ENCODE measurements around the gene KCNK18.

KCNK18 gene

DNA sequence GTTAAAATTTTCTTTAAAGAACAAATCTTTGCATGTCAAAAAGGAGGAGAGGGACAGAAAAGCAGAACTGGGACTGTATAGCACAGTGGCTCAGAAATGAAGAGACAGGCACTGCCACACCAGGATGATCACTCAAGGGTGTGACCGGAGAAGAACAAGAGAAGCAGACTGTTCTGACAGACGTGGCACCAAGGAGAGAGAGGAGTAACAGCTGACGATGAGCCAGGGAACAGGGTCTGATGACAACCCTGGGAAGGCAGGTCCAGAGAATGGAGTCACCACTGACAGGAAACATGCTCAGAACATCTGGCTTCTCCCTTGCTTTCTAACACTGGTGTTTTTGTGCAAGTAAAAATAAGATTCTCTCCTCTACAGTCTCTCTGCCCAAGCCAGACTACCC is 44.6 kb upstream of the KCNK18 start (continued):
- TF ChIP-seq, protein P1, sequence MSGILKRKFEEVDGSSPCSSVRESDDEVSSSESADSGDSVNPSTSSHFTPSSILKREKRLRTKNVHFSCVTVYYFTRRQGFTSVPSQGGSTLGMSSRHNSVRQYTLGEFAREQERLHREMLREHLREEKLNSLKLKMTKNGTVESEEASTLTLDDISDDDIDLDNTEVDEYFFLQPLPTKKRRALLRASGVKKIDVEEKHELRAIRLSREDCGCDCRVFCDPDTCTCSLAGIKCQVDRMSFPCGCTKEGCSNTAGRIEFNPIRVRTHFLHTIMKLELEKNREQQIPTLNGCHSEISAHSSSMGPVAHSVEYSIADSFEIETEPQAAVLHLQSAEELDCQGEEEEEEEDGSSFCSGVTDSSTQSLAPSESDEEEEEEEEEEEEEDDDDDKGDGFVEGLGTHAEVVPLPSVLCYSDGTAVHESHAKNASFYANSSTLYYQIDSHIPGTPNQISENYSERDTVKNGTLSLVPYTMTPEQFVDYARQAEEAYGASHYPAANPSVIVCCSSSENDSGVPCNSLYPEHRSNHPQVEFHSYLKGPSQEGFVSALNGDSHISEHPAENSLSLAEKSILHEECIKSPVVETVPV (CRISPR knock-in tag; IDR thresholded peaks at IDR 0.05) = no peak
- TF ChIP-seq TCF4 (CRISPR knock-in tag; IDR thresholded peaks at IDR 0.05; ENCODE audit: borderline replicate concordance) (no peak), ZFP3 (CRISPR knock-in tag; IDR thresholded peaks at IDR 0.05) (no peak)

DNA sequence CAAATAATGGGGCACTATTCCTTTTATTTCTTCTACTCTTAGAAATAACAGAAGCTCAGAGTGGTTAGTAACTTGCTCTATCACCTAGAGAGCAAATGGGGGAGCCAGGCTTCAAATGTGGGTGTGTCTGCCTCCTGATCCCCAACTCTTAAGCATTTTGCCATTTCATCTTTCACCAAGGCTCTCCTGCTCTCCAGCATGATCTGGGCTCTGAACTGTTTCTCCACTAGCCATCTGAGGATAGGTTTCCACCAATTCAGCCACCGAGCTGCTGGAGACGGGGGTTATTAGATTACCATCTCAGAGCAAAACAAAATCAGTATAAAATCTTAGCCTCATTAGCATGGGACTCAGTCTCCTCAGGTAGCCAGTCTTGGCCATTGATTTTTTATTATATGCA is 39.0 kb upstream of the KCNK18 start:
- TF ChIP-seq TOX (CRISPR knock-in tag; IDR thresholded peaks at IDR 0.05; ENCODE audit: borderline replicate concordance) = no peak
- TF ChIP-seq OSR1 (CRISPR knock-in tag; IDR thresholded peaks at IDR 0.05) = no peak
- TF ChIP-seq, protein P1 (CRISPR knock-in tag; IDR thresholded peaks at IDR 0.05) = no peak
- TF ChIP-seq ZC3H10 (CRISPR knock-in tag; IDR thresholded peaks at IDR 0.05) = no peak
- TF ChIP-seq PPARA (CRISPR knock-in tag; IDR thresholded peaks at IDR 0.05; ENCODE audit: borderline replicate concordance) = no peak
- no peak for TF ChIP-seq ZNF8 (CRISPR knock-in tag; IDR thresholded peaks at IDR 0.05)
- TF ChIP-seq ARNTL (CRISPR knock-in tag; IDR thresholded peaks at IDR 0.05; ENCODE audit: borderline replicate concordance, low read depth) = no peak
- no peak for TF ChIP-seq RARB (CRISPR knock-in tag; IDR thresholded peaks at IDR 0.05)
- no peak for TF ChIP-seq TCF4 (CRISPR knock-in tag; IDR thresholded peaks at IDR 0.05; ENCODE audit: borderline replicate concordance)
- no peak for TF ChIP-seq GLIS3 (CRISPR knock-in tag; IDR thresholded peaks at IDR 0.05)
- no peak for TF ChIP-seq ZFP30 (CRISPR knock-in tag; IDR thresholded peaks at IDR 0.05)
- no peak for TF ChIP-seq ZFP3 (CRISPR knock-in tag; IDR thresholded peaks at IDR 0.05)
- no peak for TF ChIP-seq ESRRG (CRISPR knock-in tag; IDR thresholded peaks at IDR 0.05)
- no peak for TF ChIP-seq CSDC2 (CRISPR knock-in tag; IDR thresholded peaks at IDR 0.05)
- TF ChIP-seq ZNF70 (CRISPR knock-in tag; IDR thresholded peaks at IDR 0.05) = no peak
- no peak for ATAC-seq

DNA sequence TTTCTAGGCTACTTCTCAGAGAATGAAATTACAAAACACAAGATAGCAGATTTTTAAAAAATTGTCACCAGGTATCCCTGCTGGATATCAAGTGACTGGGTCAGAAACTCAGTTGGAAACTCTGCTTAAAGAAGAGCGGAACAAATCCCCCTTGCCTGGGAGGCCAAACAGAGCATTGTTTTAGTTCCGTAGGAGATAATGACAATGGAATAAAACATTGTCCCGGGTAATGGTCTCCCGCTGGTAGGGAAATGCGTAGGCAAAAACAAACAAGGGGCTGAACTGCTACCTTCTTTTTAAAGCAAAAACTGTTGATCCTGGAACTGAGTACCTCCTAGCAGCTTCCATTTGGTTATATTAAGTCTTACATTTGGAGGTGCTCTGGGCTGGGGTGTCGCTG is 37.9 kb upstream of the KCNK18 start:
- TF ChIP-seq CSDC2 (CRISPR knock-in tag; IDR thresholded peaks at IDR 0.05) = no peak
- no peak for TF ChIP-seq SNAI2 (CRISPR knock-in tag; IDR thresholded peaks at IDR 0.05)
- no peak for TF ChIP-seq ZNF8 (CRISPR knock-in tag; IDR thresholded peaks at IDR 0.05)
- TF ChIP-seq, protein P2, sequence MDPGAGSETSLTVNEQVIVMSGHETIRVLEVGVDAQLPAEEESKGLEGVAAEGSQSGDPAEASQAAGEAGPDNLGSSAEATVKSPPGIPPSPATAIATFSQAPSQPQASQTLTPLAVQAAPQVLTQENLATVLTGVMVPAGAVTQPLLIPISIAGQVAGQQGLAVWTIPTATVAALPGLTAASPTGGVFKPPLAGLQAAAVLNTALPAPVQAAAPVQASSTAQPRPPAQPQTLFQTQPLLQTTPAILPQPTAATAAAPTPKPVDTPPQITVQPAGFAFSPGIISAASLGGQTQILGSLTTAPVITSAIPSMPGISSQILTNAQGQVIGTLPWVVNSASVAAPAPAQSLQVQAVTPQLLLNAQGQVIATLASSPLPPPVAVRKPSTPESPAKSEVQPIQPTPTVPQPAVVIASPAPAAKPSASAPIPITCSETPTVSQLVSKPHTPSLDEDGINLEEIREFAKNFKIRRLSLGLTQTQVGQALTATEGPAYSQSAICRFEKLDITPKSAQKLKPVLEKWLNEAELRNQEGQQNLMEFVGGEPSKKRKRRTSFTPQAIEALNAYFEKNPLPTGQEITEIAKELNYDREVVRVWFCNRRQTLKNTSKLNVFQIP (CRISPR knock-in tag; IDR thresholded peaks at IDR 0.05; ENCODE audit: borderline replicate concordance, low read depth) = no peak
- TF ChIP-seq, protein P3, sequence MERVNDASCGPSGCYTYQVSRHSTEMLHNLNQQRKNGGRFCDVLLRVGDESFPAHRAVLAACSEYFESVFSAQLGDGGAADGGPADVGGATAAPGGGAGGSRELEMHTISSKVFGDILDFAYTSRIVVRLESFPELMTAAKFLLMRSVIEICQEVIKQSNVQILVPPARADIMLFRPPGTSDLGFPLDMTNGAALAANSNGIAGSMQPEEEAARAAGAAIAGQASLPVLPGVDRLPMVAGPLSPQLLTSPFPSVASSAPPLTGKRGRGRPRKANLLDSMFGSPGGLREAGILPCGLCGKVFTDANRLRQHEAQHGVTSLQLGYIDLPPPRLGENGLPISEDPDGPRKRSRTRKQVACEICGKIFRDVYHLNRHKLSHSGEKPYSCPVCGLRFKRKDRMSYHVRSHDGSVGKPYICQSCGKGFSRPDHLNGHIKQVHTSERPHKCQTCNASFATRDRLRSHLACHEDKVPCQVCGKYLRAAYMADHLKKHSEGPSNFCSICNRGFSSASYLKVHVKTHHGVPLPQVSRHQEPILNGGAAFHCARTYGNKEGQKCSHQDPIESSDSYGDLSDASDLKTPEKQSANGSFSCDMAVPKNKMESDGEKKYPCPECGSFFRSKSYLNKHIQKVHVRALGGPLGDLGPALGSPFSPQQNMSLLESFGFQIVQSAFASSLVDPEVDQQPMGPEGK (CRISPR knock-in tag; IDR thresholded peaks at IDR 0.05; ENCODE audit: borderline replicate concordance) = no peak
- TF ChIP-seq ISL1 (CRISPR knock-in tag; IDR thresholded peaks at IDR 0.05) = no peak
- TF ChIP-seq ZFP3 (CRISPR knock-in tag; IDR thresholded peaks at IDR 0.05) = no peak
- TF ChIP-seq ZNF565 (CRISPR knock-in tag; conservative IDR thresholded peaks at IDR 0.05; ENCODE audit: low read depth) = no peak
- no peak for TF ChIP-seq PPARA (CRISPR knock-in tag; IDR thresholded peaks at IDR 0.05; ENCODE audit: borderline replicate concordance)
- no peak for TF ChIP-seq ZC3H10 (CRISPR knock-in tag; IDR thresholded peaks at IDR 0.05)
- no peak for TF ChIP-seq ARNTL (CRISPR knock-in tag; IDR thresholded peaks at IDR 0.05; ENCODE audit: borderline replicate concordance, low read depth)
- TF ChIP-seq ESRRG (CRISPR knock-in tag; IDR thresholded peaks at IDR 0.05) = no peak
- TF ChIP-seq, protein P4, sequence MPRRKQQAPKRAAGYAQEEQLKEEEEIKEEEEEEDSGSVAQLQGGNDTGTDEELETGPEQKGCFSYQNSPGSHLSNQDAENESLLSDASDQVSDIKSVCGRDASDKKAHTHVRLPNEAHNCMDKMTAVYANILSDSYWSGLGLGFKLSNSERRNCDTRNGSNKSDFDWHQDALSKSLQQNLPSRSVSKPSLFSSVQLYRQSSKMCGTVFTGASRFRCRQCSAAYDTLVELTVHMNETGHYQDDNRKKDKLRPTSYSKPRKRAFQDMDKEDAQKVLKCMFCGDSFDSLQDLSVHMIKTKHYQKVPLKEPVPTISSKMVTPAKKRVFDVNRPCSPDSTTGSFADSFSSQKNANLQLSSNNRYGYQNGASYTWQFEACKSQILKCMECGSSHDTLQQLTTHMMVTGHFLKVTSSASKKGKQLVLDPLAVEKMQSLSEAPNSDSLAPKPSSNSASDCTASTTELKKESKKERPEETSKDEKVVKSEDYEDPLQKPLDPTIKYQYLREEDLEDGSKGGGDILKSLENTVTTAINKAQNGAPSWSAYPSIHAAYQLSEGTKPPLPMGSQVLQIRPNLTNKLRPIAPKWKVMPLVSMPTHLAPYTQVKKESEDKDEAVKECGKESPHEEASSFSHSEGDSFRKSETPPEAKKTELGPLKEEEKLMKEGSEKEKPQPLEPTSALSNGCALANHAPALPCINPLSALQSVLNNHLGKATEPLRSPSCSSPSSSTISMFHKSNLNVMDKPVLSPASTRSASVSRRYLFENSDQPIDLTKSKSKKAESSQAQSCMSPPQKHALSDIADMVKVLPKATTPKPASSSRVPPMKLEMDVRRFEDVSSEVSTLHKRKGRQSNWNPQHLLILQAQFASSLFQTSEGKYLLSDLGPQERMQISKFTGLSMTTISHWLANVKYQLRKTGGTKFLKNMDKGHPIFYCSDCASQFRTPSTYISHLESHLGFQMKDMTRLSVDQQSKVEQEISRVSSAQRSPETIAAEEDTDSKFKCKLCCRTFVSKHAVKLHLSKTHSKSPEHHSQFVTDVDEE (CRISPR knock-in tag; IDR thresholded peaks at IDR 0.05) = no peak
- TF ChIP-seq ZFP30 (CRISPR knock-in tag; IDR thresholded peaks at IDR 0.05) = no peak
- TF ChIP-seq TCF4 (CRISPR knock-in tag; IDR thresholded peaks at IDR 0.05; ENCODE audit: borderline replicate concordance) = no peak
- no peak for TF ChIP-seq GLIS3 (CRISPR knock-in tag; IDR thresholded peaks at IDR 0.05)
- TF ChIP-seq, protein P5, sequence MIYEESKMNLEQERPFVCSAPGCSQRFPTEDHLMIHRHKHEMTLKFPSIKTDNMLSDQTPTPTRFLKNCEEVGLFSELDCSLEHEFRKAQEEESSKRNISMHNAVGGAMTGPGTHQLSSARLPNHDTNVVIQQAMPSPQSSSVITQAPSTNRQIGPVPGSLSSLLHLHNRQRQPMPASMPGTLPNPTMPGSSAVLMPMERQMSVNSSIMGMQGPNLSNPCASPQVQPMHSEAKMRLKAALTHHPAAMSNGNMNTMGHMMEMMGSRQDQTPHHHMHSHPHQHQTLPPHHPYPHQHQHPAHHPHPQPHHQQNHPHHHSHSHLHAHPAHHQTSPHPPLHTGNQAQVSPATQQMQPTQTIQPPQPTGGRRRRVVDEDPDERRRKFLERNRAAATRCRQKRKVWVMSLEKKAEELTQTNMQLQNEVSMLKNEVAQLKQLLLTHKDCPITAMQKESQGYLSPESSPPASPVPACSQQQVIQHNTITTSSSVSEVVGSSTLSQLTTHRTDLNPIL (CRISPR knock-in tag; IDR thresholded peaks at IDR 0.05; ENCODE audit: low read depth) = no peak
- no peak for ATAC-seq
